ENCODE results near the gene VPS35.
"Not testable (repeated sequence)": the region's sequence is repeated elsewhere in the genome, so short reads cannot be mapped to it uniquely, and the experiment has no call there.

Gene VPS35

DNA sequence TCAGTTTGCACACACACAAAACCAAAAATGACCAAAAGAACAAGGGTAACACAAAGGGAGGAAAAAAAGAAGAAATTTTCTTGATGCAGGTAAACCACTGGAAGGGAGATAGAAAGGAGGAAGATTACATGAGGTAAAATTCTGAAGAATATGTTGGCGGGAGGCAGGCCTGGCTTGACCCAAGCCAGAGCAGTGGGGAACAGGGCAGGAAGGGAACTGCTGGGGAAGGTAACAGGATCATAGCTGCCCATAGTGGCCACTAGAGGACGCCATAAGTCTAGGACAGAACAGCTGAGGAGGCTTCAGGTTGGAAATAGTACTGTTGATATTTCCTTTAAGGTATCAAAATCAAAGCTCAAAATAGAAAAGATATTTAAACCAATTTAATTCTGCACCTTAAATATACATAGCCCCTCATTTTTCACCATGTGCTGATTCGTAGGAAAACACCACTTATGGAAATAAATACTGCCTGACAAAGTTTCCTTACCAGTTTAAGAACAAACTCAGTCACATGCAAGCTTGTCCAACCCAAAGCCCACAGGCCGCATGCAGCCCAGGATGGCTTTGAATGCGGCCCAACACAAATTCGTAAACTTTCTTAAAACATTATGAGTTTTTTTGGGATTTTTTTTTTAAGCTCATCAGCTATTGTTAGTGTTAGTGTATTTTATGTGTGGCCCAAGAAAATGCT, 15.5 kb downstream of the VPS35 start:
- DNase-seq (ENCODE audit: low read depth in 1 of 2, low spot score in 1 of 2), result peak in 1 of 2 donors; percentile 27

DNA sequence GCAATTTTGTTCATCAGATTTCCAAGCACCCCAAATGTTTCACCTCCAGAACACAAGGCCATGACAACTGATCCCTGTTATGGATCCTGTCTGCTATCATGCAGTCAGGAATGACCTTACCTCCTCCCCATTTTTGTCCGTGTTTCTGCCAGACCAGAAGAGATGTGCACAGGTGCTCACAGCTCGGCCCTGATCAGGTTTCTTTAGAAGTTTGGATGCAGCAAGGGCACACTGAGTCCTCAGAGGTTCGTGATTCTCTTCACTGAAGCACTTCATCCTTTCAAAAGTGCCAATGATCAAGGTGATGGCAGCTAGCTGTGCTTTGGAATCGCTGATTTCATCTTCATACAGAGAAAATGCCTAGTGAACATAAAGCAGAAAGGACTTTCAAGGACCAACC, 26.9 kb downstream of the VPS35 start:
- DNase-seq (ENCODE audit: low read depth in 1 of 2, low spot score in 1 of 2), result no peak

DNA sequence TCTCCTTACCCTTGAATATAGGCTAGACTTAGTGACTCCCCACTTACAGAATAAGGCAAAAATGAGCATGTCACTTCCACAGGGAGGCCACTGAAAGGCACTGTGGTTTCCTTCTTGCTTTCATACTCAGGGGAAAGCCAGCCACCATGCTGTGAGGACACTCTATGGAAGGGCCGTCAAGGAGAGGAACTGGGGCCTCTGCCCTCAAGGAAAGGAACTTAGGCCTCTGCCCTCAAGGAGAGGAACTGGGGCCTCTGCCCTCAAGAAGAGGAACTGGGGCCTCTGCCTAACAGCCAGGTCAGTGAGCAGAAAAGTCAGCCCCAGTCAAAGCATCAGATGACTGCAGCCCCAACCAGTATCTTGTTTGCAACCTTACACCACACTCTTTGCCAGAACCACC, 30.1 kb downstream of the VPS35 start:
- DNase-seq (ENCODE audit: low read depth in 1 of 2, low spot score in 1 of 2), result peak in 1 of 2 donors; percentile 3

DNA sequence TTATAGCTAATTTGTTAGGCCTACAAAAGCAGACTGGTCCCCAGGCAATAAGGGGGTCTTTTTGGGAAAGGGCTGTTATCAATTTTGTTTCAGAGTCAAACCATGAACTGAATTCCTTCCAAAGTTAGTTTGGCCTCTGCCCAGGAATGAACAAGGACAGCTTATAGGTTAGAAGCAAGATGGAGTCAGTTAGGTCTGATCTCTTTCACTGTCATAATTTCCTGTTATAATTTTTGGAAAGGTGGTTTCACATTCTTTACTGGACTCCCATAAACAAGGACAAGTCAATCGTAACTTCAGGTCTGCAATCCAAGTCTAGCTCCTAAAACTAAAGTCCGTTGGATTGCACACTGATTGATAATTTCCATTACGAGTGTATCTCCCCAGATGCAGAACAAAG, 37.7 kb downstream of the VPS35 start:
- DNase-seq (ENCODE audit: low read depth in 1 of 2, low spot score in 1 of 2), result no peak

DNA sequence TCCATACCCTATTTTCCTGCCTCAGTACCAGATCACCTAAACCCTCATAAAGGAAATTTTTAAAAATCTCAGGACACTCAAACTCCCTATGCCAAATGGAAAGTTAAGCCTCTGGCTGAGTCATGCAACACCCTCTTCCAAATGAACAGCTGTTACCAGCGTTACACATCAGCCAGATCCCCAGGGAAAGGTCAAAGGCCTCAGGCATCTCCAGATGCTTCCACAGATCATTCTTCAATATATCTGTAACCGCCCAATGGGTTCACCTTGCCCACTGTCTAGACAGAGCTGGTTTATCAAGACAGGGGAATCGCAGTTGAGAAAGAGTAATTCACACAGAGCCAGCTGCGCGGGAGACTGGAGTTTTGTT, 38.7 kb downstream of the VPS35 start:
- DNase-seq (ENCODE audit: low read depth in 1 of 2, low spot score in 1 of 2), result no peak

DNA sequence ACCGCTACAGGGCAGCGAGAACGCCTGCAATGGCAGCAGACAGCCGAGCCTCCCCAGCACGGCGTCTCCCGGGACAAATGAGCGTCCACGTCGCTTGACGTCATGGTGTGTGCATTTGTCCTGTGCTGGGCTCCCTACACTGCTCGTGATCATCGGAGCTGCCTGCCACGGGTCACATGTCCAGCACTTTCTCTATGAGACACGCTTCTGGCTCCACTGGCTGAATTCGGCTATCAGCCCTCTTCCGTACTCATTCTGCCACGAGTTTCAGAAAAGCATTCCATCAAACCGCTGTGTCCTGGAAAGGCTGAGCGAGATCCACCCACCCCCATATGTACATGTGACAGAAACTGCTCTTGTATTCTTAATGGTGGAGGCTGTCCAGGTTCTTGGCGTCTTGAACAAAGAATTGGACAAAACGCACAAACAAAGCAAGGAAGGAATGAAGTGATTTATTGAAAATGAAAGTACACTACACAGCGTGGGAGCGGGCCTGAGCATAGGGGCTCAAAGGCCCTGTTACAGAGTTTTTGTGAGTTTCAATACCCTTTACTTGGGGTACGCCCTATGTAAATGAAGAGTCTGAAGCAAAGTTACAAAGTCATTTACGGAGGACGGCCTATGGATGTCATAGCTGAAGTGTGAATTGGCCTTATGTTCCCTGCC, 39.3 kb downstream of the VPS35 start:
- DNase-seq (ENCODE audit: low read depth in 1 of 2, low spot score in 1 of 2), result no peak

DNA sequence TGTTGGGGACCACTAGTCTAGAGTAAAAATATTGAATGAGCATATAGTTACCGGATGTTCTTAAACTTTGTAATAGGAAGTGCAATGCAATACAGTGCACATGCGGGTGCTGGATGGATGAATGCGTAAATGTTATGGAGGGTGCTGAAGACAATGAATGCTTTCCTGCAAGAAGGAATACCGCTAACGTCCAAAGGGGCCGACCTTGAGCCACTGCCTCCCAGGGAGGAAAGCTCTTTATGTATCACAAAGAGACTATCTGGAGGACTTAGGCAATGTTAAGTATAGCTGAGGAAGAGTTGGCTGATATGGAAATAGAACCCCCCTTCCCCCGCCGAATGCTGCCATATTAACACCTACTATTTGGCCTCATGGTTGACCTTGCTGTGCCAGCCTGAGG, 40.3 kb downstream of the VPS35 start:
- no peak for DNase-seq (ENCODE audit: low read depth in 1 of 2, low spot score in 1 of 2)

DNA sequence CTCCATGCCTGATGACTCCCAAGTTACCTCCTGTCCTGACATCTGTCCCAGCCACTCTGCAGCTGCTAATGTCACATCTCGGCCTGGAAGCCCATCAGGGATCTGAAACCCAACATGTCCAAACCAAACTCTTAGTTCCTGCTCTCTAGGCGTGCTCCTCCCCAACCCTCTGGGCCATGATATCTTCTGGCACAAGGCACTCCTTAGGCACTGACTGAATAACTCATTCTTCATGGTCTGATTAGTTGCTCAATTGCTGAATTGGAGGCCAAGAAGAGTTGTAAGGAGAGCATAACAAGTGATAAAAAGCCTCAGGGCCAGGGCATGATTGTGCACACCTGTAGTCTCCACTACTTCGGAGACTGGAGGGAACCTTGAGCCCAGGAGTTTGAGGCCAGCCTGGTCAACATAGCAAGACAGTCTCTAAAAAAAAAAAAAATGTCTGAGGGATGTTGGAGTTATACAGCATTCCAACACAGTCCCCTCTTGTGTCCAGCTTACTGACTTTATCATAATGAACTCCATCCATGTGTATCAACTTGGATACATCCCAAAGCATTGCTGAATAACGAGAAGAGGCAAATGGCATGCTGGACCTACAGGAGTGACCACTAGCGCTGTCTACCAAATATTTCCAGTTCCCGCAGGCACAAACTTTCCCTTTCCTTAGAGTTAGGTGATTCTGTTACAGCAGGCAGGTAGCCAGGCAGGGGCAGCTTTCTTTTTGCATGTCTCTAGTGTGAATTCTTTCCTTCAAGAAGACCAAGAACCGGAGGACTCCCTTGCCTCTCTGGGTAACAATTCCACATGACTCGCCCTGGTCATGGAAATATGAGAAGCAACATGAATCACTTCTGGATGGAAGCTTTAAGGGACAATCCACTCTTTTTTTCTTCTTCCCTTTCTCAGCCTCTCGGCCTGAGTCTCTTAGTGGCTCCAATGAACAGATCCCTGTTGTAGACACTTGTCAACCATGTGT, 49.7 kb downstream of the VPS35 start:
- no peak for DNase-seq (ENCODE audit: low read depth in 1 of 2, low spot score in 1 of 2)

DNA sequence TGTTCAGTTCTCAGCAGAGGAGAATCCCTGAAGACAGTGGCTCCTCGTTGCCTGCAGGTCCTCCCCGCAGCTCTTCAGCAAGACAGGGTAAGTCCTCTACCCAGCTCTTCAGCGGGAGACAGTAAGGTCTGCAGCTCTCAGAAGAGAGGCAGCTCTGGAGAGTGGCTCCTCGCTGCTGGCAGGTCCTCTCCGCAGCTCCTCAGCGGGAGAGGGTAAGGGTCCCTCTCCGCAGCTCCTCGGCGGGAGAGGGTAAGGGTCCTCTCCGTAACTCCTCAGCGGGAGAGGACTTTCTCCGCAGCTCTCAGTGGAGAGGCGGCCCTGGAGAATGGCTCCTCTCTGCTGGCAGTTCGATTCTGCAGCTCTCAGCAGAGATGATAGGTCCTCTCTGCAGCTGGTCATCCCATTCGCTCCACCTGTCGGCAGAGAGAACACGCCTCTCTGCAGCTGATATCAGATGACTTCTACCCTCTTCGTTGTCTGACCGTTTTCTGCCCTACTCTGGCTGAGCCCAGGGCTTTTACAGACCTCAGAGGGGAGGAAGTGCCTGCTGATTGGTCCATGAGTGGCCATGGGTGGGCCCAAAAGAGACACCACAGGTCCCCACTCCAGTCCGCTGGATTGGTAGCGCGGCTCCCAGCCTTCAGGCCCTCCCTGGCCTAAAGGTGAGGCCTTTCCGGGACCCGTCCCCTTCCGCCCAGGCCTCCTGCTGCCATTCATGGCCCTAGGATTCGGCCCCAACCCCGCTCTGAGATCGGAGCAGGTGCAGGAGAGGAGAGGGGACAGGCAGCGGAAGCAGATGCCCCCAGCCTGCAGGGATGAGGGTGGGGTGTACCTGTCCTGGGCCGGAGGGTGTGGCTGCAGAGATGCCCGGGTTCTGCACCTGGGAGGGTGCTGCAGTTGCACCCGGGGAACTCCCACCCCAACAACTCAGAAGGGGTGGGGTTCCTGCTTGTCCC, 55.9 kb downstream of the VPS35 start:
- DNase-seq (ENCODE audit: low read depth in 1 of 2, low spot score in 1 of 2), result no peak

DNA sequence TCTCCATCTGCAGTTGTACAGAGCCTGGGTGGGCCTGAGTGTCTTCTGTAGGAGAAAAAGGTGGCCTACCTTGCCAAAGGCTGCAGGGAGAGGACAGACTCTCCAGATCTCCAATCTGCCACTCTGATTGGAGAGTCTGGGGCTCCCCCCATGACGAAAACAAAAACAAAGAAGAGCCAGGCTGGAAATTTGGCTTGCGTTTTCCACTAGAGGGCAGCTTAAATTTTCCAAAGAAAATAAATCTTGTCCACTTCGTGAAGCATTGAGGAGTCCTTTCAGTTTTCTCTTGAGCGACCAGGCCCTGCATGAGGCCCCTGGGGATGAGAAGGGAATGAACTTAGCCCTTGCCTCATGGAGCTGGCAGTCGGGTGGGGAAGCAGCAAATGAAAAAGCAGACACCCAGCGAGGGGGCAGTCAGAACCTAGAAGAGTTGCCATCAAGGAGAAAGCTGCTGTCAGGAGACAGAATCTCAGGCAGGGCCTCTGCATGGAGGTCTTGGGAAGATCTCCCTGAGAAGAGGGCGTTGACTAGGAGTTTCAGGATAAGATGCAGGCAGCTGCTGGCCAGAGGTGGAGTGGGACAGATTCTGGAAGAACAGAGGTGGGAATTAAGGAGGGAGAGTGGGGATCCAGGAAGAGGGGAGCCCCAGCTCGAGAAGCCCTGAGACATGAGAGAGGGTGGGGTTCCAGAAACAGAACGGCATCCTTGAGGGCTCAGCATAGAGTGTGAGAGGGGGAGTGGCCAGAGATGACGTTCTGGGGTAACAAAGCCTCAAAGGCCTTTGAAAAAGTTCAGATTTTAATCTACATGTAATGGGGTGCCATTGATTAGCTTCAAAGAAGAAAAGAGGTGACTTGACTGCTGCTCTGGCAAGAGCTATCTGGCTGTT, 59.4 kb downstream of the VPS35 start:
- no peak for DNase-seq (ENCODE audit: low read depth in 1 of 2, low spot score in 1 of 2)

DNA sequence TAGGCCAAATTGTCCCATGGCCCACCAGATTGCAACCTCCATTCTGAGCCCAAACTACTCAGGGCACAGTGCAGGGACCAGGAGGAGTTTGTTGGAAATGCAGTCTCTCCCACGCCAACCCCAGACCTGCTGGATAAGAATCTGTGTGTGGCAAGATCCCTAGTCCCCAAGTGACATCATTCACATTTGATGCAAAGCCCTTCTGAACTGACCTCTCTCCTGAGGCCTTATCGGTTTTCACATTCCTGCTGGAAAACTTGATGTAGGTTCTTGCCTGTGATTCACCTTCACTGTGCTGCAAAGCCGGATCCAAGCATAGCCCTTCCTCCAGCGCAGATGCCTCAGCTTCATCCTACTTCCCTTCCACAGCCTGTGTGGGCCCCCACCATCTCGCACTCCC, 61.2 kb downstream of the VPS35 start:
- DNase-seq (ENCODE audit: low read depth in 1 of 2, low spot score in 1 of 2), result no peak

DNA sequence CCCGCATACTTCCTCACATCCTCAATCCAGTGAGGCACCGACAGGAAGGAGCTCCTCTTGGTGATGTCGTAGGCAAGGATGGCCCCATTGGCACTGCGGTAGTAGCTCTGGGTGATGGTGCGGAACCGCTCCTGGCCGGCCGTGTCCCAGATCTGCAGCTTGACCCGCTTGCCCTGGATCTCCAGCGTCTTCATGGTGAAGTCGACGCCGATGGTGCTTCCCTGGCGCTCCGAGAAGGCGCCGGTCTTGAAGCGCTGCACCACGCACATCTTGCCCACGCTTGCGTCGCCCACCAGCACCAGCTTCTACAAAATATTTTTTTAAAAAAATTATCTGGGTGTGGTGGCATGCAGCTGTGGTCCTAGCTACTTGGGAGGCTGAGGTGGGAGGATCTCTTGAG, 62.3 kb downstream of the VPS35 start:
- DNase-seq (ENCODE audit: low read depth in 1 of 2, low spot score in 1 of 2), result not testable (repeated sequence)

DNA sequence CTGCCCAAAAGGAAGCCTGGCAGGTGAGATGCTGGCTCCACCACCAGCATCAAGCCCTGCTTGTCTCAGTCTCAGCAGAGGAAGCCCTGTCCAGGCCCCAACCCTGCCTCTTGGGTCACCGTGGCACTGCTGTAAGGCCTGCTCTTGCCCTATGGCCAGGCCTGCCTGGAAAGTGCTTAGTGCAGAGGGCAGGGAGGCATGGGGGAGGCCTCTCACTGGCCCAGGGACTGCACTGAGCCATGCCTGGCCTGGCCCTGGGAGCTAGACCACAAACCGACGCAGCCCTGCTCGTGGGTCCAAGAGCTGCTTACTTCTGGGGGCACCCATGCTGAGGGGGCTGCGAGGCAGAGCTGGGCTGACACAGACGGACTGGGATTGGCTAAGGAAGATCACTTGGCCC, 64.1 kb downstream of the VPS35 start:
- not testable (repeated sequence) for DNase-seq (ENCODE audit: low read depth in 1 of 2, low spot score in 1 of 2)

DNA sequence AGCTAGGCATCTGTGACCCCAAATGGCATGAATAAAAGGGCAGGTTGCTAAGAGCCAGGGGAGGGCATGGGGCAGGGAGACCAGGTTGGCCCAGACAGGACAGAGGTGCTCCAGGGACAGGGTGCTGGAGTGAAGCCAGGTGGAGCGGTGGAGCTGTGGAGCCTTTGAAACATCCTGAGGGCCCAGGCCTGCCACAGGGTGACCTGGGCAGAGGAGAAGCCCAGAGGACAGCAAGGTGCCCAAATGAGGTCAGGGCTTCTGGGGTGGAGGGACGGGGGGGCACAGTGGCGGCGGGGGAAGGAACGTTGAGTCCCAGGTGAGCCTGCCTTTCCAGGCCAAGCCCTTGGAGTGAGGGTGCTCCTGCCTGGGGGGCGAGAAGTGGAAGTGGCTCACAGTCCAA, 65.3 kb downstream of the VPS35 start:
- DNase-seq (ENCODE audit: low read depth in 1 of 2, low spot score in 1 of 2), result not testable (repeated sequence)

DNA sequence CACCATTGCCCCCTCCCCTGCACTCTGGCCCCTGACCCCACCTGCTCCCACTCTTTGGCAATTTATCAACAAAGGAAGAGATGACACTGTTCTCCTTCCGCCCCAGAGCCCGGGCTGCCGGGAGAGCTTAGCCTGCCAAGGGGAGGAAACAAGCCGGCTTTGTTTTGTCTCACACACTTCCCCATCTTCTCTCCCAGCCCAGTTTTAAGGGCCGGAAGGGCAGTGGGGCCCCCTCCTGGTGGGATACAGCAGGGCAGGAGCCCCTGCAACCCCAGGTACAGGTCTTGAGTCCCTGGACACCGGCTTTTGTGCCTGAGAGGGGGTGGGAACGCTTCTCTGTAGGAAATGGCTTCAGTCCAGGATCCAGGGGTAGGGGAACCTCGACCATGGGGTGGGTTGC, 65.7 kb downstream of the VPS35 start:
- not testable (repeated sequence) for DNase-seq (ENCODE audit: low read depth in 1 of 2, low spot score in 1 of 2)

DNA sequence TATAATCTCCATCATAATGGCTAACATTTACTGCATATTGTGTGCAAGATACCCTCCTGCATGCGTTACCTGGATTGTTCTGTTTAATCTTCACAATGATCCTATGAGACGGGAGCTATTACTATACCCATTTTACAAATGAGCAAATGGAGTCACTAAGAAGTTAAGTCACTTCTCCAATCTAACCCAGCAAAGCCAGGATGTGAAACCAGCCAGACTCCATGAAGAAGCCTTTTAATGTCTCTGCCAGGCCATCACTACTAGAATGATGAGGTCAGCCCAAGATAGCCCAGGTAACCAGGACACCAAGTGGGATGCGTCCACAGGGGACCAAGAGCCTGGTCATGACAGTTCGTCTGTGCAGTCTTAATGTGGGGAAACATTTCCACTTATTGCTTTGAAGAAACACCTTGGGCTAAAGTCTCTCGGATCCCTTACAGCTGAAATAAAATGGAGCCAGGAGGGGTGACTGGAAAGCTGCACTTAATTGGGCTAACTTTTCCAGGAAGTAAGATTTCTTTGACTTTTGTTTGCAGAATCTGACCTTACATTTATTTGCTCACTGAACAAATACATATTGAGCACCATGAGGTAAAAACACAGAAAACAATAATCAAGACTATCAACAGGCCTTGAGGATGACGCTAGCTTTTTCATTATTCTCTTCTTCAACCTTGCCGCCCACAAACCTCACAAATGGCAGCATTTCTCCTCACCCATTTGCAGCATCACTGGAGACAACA, 66.9 kb downstream of the VPS35 start:
- DNase-seq (ENCODE audit: low read depth in 1 of 2, low spot score in 1 of 2), result no peak

DNA sequence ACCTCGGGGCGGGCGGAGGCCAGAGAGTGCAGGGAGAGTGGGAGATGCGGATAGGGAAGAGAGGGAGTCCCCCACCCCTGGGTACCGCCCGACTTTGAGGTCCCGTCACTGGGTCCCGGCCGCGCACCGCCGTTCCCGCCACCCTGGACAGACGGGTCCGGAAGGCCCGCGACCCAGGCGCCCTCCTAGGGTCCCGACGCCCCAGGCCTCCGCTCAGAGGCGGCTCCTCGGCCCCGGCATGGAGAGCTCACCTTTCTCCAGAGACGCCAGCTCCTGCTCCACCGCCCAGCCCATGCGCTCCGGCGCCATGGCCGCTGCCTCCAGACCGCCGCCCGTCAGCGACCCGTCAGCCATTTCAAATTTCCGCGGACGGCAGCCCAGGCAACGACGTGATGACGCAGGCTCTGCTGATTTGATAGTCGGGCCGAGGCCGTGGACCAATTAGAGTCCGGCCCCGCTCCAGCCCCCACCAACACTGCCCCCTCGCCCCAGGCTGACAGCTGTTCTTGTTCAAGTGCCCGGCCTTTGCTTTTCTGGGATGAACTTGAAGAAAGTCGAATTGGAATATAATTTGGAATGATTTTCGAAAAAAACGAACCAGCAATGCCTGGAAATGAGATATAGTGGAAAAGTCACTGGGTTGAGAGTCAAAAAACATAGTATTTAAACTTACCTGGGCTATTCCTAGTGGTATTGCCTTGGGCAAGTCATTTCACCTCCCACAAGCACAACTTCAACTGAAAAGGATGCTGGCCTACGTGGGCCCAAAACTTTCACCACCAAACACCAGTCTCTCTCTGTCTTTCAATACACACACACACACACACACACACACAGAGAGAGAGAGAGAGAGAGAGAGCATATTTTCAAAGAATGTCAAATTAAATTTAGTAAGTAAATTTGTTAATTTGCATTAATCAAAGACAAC, 67.7 kb downstream of the VPS35 start, which contains the start of gene SHCBP1:
SHCBP1 (minus strand) TSS at position 374 of the 928 bp plus-strand sequence; CDS start at position 354, 20 bp downstream.
- DNase-seq (ENCODE audit: low read depth in 1 of 2, low spot score in 1 of 2), result peak; percentile 30 to 70
